SU-DHL-6 (cell line): ENCODE measurements around the gene COL15A1.
"Not testable (repeated sequence)": the region's sequence is repeated elsewhere in the genome, so short reads cannot be mapped to it uniquely, and the experiment has no call there.

Source experiments
- H2AFZ ChIP-seq: fragments of 200-600 bp; sonication (generic); 2 replicates; pipeline ENCODE4 v1.6.1; 2014; ENCODE audit warnings: low read depth, mild to moderate bottlenecking, moderate library complexity, mixed read lengths, antibody characterized with exemption, low read length; ENCODE audit not compliant: severe bottlenecking
- H3F3A ChIP-seq: fragments of 200-600 bp; shearing (Covaris generic); 2 replicates; pipeline ENCODE4 v1.6.0; 2016; ENCODE audit warnings: antibody characterized with exemption, mild to moderate bottlenecking; ENCODE audit not compliant: insufficient read depth
- H3K27ac ChIP-seq: fragments of 200-600 bp; sonication (generic); 2 replicates; pipeline ENCODE4 v1.5.1; 2016; ENCODE audit warnings: low read depth, mild to moderate bottlenecking, low read length, moderate library complexity, mixed read lengths
- H3K27me3 ChIP-seq: fragments of 200-600 bp; sonication (generic), shearing (Covaris generic); 2 replicates; pipeline ENCODE4 v1.6.0; 2014; ENCODE audit warnings: mild to moderate bottlenecking, low read length
- H3K36me3 ChIP-seq: fragments of 200-600 bp; sonication (generic); 2 replicates; pipeline ENCODE4 v1.6.1; 2014; ENCODE audit warnings: mild to moderate bottlenecking, low read length, mixed read lengths
- H3K4me2 ChIP-seq: fragments of 300-600, 200-600 bp; shearing (Covaris generic), sonication (generic); 2 replicates; pipeline ENCODE4 v1.6.0; 2014; ENCODE audit warnings: low read length, low read depth, mild to moderate bottlenecking; ENCODE audit not compliant: poor library complexity, severe bottlenecking
- H3K4me3 ChIP-seq: fragments of 200-600 bp; sonication (generic); 2 replicates; pipeline ENCODE4 v1.5.1; 2014; ENCODE audit warnings: antibody characterized with exemption, low read length, mild to moderate bottlenecking, mixed read lengths; ENCODE audit not compliant: insufficient read depth, poor library complexity, severe bottlenecking
- H3K79me2 ChIP-seq: fragments of 200-600 bp; sonication (generic); 2 replicates; pipeline ENCODE4 v1.6.1; 2014; ENCODE audit warnings: mild to moderate bottlenecking, low read length, moderate library complexity; ENCODE audit not compliant: insufficient read depth
- H3K9ac ChIP-seq: fragments of 200-600 bp; sonication (generic); 2 replicates; pipeline ENCODE4 v1.7.0; 2014; ENCODE audit warnings: mild to moderate bottlenecking, low read length
- H3K9me2 ChIP-seq: fragments of 200-600 bp; sonication (generic); replicated peaks from 2 replicates; pipeline ENCODE4 v1.6.1; 2014; ENCODE audit warnings: low read length; ENCODE audit not compliant: insufficient read depth
- H3K9me3 ChIP-seq: fragments of 200-600 bp; sonication (generic); 2 replicates; pipeline ENCODE4 v1.6.1; 2014; ENCODE audit warnings: low read length, mixed read lengths; ENCODE audit not compliant: insufficient read depth
- H4K20me1 ChIP-seq: fragments of 200-600 bp; sonication (generic); 2 replicates; pipeline ENCODE4 v1.6.1; 2014; ENCODE audit warnings: low read depth, mild to moderate bottlenecking, antibody characterized with exemption, low read length, moderate library complexity, mixed read lengths
- CTCF ChIP-seq: fragments of 200-600 bp; sonication (generic); IDR thresholded peaks from one replicate; pipeline ENCODE4 v1.5.1; 2017; ENCODE audit warnings: antibody characterized with exemption, mild to moderate bottlenecking, low read length, moderate library complexity; ENCODE audit not compliant: insufficient read depth, poor library complexity, severe bottlenecking
- EZH2phosphoT487 ChIP-seq: fragments of 200-600 bp; sonication (generic), shearing (Covaris generic); conservative IDR thresholded peaks from 2 replicates; pipeline ENCODE4 v1.6.1; 2018; ENCODE audit warnings: mild to moderate bottlenecking, antibody characterized with exemption, low read length, moderate library complexity, mixed read lengths

The COL15A1 gene

GRCh38 chr9:98900244-98900643, 43.5 kb upstream of the COL15A1 start:
- Histone ChIP-seq H4K20me1 (no peaks in the 10 kb centered on the region), H3K27ac (no peak overlapping the region), H3K36me3 (no peaks in the 10 kb centered on the region), H3K9me3 (no peaks in the 10 kb centered on the region; the same call in 1 of the 2 replicates), H3K4me2 (no peak overlapping the region), H3K4me3 (no peak overlapping the region), H3K9ac (no peak overlapping the region), H2AFZ (no peak overlapping the region), H3F3A (no peaks in the 10 kb centered on the region), H3K79me2 (no peaks in the 10 kb centered on the region), H3K9me2 (no peaks in the 10 kb centered on the region), H3K27me3 (no peaks in the 10 kb centered on the region)
- TF ChIP-seq EZH2phosphoT487, result no peak
- TF ChIP-seq CTCF, result no peak

GRCh38 chr9:98900725-98901124, 43.0 kb upstream of the COL15A1 start:
- H3K9me2 ChIP-seq, result no peaks in the 10 kb centered on the region
- no peaks in the 10 kb centered on the region for H3K79me2 ChIP-seq
- no peaks in the 10 kb centered on the region for H3K36me3 ChIP-seq
- no peak overlapping the region for H2AFZ ChIP-seq
- no peak overlapping the region for H3K9ac ChIP-seq
- H3K9me3 ChIP-seq, result no peaks in the 10 kb centered on the region; the same call in 1 of the 2 replicates
- no peak for TF ChIP-seq CTCF
- no peak for TF ChIP-seq EZH2phosphoT487
- no peak overlapping the region for H3K27ac ChIP-seq
- H4K20me1 ChIP-seq, result no peaks in the 10 kb centered on the region
- H3K4me3 ChIP-seq, result no peak overlapping the region
- H3F3A ChIP-seq, result no peaks in the 10 kb centered on the region
- H3K27me3 ChIP-seq, result no peaks in the 10 kb centered on the region
- H3K4me2 ChIP-seq, result no peak overlapping the region

GRCh38 chr9:98901843-98902242, 41.9 kb upstream of the COL15A1 start:
- not testable (repeated sequence) for H2AFZ ChIP-seq

GRCh38 chr9:98902516-98902915, 41.2 kb upstream of the COL15A1 start:
- Histone ChIP-seq H3K79me2 (no peaks in the 10 kb centered on the region), H3K27ac (no peak overlapping the region), H3K4me2 (no peak overlapping the region), H3K4me3 (no peak overlapping the region), H3K9me3 (no peaks in the 10 kb centered on the region), H4K20me1 (no peaks in the 10 kb centered on the region), H3K27me3 (no peaks in the 10 kb centered on the region), H3K9ac (no peak overlapping the region), H3K36me3 (no peaks in the 10 kb centered on the region), H2AFZ (no peak overlapping the region), H3F3A (no peaks in the 10 kb centered on the region), H3K9me2 (no peaks in the 10 kb centered on the region)
- TF ChIP-seq CTCF (no peak), EZH2phosphoT487 (no peak)

More at GRCh38 chr9:98901843-98902242, 41.9 kb upstream of the COL15A1 start:
- not testable (repeated sequence) for H3K4me3 ChIP-seq, H3K9ac ChIP-seq, H4K20me1 ChIP-seq, H3K4me2 ChIP-seq, H3F3A ChIP-seq, H3K79me2 ChIP-seq, H3K27ac ChIP-seq, H3K9me3 ChIP-seq, H3K36me3 ChIP-seq, H3K27me3 ChIP-seq, H3K9me2 ChIP-seq
